Measurements from ENCODE around the gene VIM. TPM values are rescaled to one million over a fixed set of nuclear protein-coding genes. Genes with fewer than 3 reads are reported as not detected.

The VIM gene
- total RNA-seq (1,005 TPM), polyA plus RNA-seq (100 to 1,000 TPM; 430 to 556 (median 487) TPM)

- Mint-ChIP-seq H3K36me3 (peaks cover 20% of the 10 kb centered on the region), H3K27ac (peak within 1 kb of the TSS; percentile 94 to 99 (median 97)), H3K9me3 (peaks cover 0 to 3% (median 0%) of the 10 kb centered on the region in 7 donors), H3K4me1 (peaks cover 23 to 59% (median 47%) of the 10 kb centered on the region in 4 donors), H3K27me3 (peaks cover 14% of the 10 kb centered on the region), H3K4me3 (peak within 1 kb of the TSS; percentile 89 to 98 (median 94))
- H3K27me3 ChIP-seq (ENCODE audit: control insufficient read depth, insufficient read depth, low read length), result no peaks in the 10 kb centered on the region
- H3K4me3 ChIP-seq (ENCODE audit: low read depth, low read length), result peak within 1 kb of the TSS; percentile 97
- peaks cover 22% of the 10 kb centered on the region for H3K36me3 ChIP-seq (ENCODE audit: control insufficient read depth, insufficient read depth, low read length)
- H3K9me3 ChIP-seq (ENCODE audit: control insufficient read depth in 2 of 2, low read length in 2 of 2), result no peaks in the 10 kb centered on the region
- peak within 1 kb of the TSS; percentile 95 for H3K27ac ChIP-seq (ENCODE audit: insufficient read depth, low read length, poor library complexity, severe bottlenecking)
- H3K4me1 ChIP-seq (ENCODE audit: control insufficient read depth, insufficient read depth, low read length, poor library complexity, severe bottlenecking), result peaks cover 70% of the 10 kb centered on the region
- peak; percentile 58 to 61 for ATAC-seq (ENCODE audit: low read depth in 2 of 2)
- DNase-seq, result peak; percentile 80 to 94 (median 82)
Observed at GRCh38 chr10:17228091-17229015, at the start of gene VIM. Gene VIM (plus strand): TSS chr10:17228241. CDS start chr10:17229423, 1,182 bp downstream.

- Mint-ChIP-seq H3K27me3 (no peaks in the 10 kb centered on the region), H3K9me3 (no peaks in the 10 kb centered on the region), H3K4me1 (peaks cover 0 to 19% (median 5%) of the 10 kb centered on the region in 4 donors), H3K27ac (no peak overlapping the region), H3K36me3 (no peaks in the 10 kb centered on the region), H3K4me3 (no peak overlapping the region)
- Histone ChIP-seq H3K4me3 (ENCODE audit: low read depth, low read length) (no peak overlapping the region), H3K4me1 (ENCODE audit: control insufficient read depth, insufficient read depth, low read length, poor library complexity, severe bottlenecking) (no peaks in the 10 kb centered on the region), H3K36me3 (ENCODE audit: control insufficient read depth, insufficient read depth, low read length) (no peaks in the 10 kb centered on the region), H3K9me3 (ENCODE audit: control insufficient read depth in 2 of 2, low read length in 2 of 2) (no peaks in the 10 kb centered on the region), H3K27ac (ENCODE audit: insufficient read depth, low read length, poor library complexity, severe bottlenecking) (no peak overlapping the region), H3K27me3 (ENCODE audit: control insufficient read depth, insufficient read depth, low read length) (no peaks in the 10 kb centered on the region)
- no peak for ATAC-seq (ENCODE audit: low read depth in 2 of 2)
- no peak for DNase-seq
Observed at GRCh38 chr10:17179002-17179401, 49.0 kb upstream of the VIM start.

GRCh38 chr10:17181110-17181509 lies 46.9 kb upstream of the VIM start:
- Mint-ChIP-seq H3K27ac (peak overlapping the region in 1 of 3 donors; percentile 3), H3K36me3 (no peaks in the 10 kb centered on the region)

GRCh38 chr10:17181751-17182150 lies 46.3 kb upstream of the VIM start:
- ATAC-seq (ENCODE audit: low read depth in 2 of 2) (no peak), DNase-seq (no peak)
- Histone ChIP-seq H3K4me3 (ENCODE audit: low read depth, low read length) (no peak overlapping the region), H3K27ac (ENCODE audit: insufficient read depth, low read length, poor library complexity, severe bottlenecking) (no peak overlapping the region), H3K4me1 (ENCODE audit: control insufficient read depth, insufficient read depth, low read length, poor library complexity, severe bottlenecking) (no peaks in the 10 kb centered on the region), H3K9me3 (ENCODE audit: control insufficient read depth in 2 of 2, low read length in 2 of 2) (no peaks in the 10 kb centered on the region), H3K27me3 (ENCODE audit: control insufficient read depth, insufficient read depth, low read length) (no peaks in the 10 kb centered on the region), H3K36me3 (ENCODE audit: control insufficient read depth, insufficient read depth, low read length) (no peaks in the 10 kb centered on the region)
- no peaks in the 10 kb centered on the region for H3K27me3 Mint-ChIP-seq
- H3K36me3 Mint-ChIP-seq, result no peaks in the 10 kb centered on the region
- H3K27ac Mint-ChIP-seq, result no peak overlapping the region
- H3K4me1 Mint-ChIP-seq, result peaks cover 0 to 10% (median 0%) of the 10 kb centered on the region in 4 donors
- H3K4me3 Mint-ChIP-seq, result no peak overlapping the region
- no peaks in the 10 kb centered on the region for H3K9me3 Mint-ChIP-seq

More at GRCh38 chr10:17181110-17181509, 46.9 kb upstream of the VIM start:
- H3K27me3 ChIP-seq (ENCODE audit: control insufficient read depth, insufficient read depth, low read length), result no peaks in the 10 kb centered on the region
- H3K4me3 ChIP-seq (ENCODE audit: low read depth, low read length), result no peak overlapping the region
- peaks cover 0 to 14% (median 1%) of the 10 kb centered on the region in 4 donors for H3K4me1 Mint-ChIP-seq
- no peak overlapping the region for H3K27ac ChIP-seq (ENCODE audit: insufficient read depth, low read length, poor library complexity, severe bottlenecking)
- ATAC-seq (ENCODE audit: low read depth in 2 of 2) (no peak), DNase-seq (no peak)
- H3K4me1 ChIP-seq (ENCODE audit: control insufficient read depth, insufficient read depth, low read length, poor library complexity, severe bottlenecking), result no peaks in the 10 kb centered on the region
- H3K4me3 Mint-ChIP-seq, result no peak overlapping the region
- H3K27me3 Mint-ChIP-seq, result no peaks in the 10 kb centered on the region
- no peaks in the 10 kb centered on the region for H3K9me3 ChIP-seq (ENCODE audit: control insufficient read depth in 2 of 2, low read length in 2 of 2)
- H3K9me3 Mint-ChIP-seq, result no peaks in the 10 kb centered on the region
- no peaks in the 10 kb centered on the region for H3K36me3 ChIP-seq (ENCODE audit: control insufficient read depth, insufficient read depth, low read length)

GRCh38 chr10:17183110-17183509 lies 44.9 kb upstream of the VIM start:
- Mint-ChIP-seq H3K36me3 (no peaks in the 10 kb centered on the region), H3K27ac (no peak overlapping the region), H3K4me3 (no peak overlapping the region), H3K4me1 (peaks cover 0 to 8% (median 0%) of the 10 kb centered on the region in 4 donors), H3K9me3 (no peaks in the 10 kb centered on the region), H3K27me3 (no peaks in the 10 kb centered on the region)
- no peaks in the 10 kb centered on the region for H3K36me3 ChIP-seq (ENCODE audit: control insufficient read depth, insufficient read depth, low read length)
- H3K27ac ChIP-seq (ENCODE audit: insufficient read depth, low read length, poor library complexity, severe bottlenecking), result no peak overlapping the region
- no peak overlapping the region for H3K4me3 ChIP-seq (ENCODE audit: low read depth, low read length)
- H3K27me3 ChIP-seq (ENCODE audit: control insufficient read depth, insufficient read depth, low read length), result no peaks in the 10 kb centered on the region
- no peaks in the 10 kb centered on the region for H3K4me1 ChIP-seq (ENCODE audit: control insufficient read depth, insufficient read depth, low read length, poor library complexity, severe bottlenecking)
- ATAC-seq (ENCODE audit: low read depth in 2 of 2) (no peak), DNase-seq (no peak)
- no peaks in the 10 kb centered on the region for H3K9me3 ChIP-seq (ENCODE audit: control insufficient read depth in 2 of 2, low read length in 2 of 2)

GRCh38 chr10:17185873-17186272 lies 42.2 kb upstream of the VIM start:
- Mint-ChIP-seq H3K9me3 (no peaks in the 10 kb centered on the region), H3K27ac (no peak overlapping the region), H3K27me3 (no peaks in the 10 kb centered on the region), H3K4me1 (peaks cover 4 to 12% (median 5%) of the 10 kb centered on the region in 4 donors), H3K4me3 (no peak overlapping the region), H3K36me3 (no peaks in the 10 kb centered on the region)
- DNase-seq (no peak), ATAC-seq (ENCODE audit: low read depth in 2 of 2) (no peak)
- H3K9me3 ChIP-seq (ENCODE audit: control insufficient read depth in 2 of 2, low read length in 2 of 2), result no peaks in the 10 kb centered on the region
- H3K4me3 ChIP-seq (ENCODE audit: low read depth, low read length), result no peak overlapping the region
- no peaks in the 10 kb centered on the region for H3K4me1 ChIP-seq (ENCODE audit: control insufficient read depth, insufficient read depth, low read length, poor library complexity, severe bottlenecking)
- no peaks in the 10 kb centered on the region for H3K36me3 ChIP-seq (ENCODE audit: control insufficient read depth, insufficient read depth, low read length)
- H3K27me3 ChIP-seq (ENCODE audit: control insufficient read depth, insufficient read depth, low read length), result no peaks in the 10 kb centered on the region
- no peak overlapping the region for H3K27ac ChIP-seq (ENCODE audit: insufficient read depth, low read length, poor library complexity, severe bottlenecking)

- H3K27me3 ChIP-seq (ENCODE audit: control insufficient read depth, insufficient read depth, low read length), result no peaks in the 10 kb centered on the region
- Mint-ChIP-seq H3K4me3 (no peak overlapping the region), H3K36me3 (peaks cover 6% of the 10 kb centered on the region), H3K27ac (no peak overlapping the region), H3K4me1 (peaks cover 5 to 12% (median 8%) of the 10 kb centered on the region in 4 donors), H3K9me3 (no peaks in the 10 kb centered on the region), H3K27me3 (no peaks in the 10 kb centered on the region)
- no peak for DNase-seq
- no peak for ATAC-seq (ENCODE audit: low read depth in 2 of 2)
- H3K36me3 ChIP-seq (ENCODE audit: control insufficient read depth, insufficient read depth, low read length), result no peaks in the 10 kb centered on the region
- H3K4me3 ChIP-seq (ENCODE audit: low read depth, low read length), result no peak overlapping the region
- H3K4me1 ChIP-seq (ENCODE audit: control insufficient read depth, insufficient read depth, low read length, poor library complexity, severe bottlenecking), result no peaks in the 10 kb centered on the region
- H3K9me3 ChIP-seq (ENCODE audit: control insufficient read depth in 2 of 2, low read length in 2 of 2), result no peaks in the 10 kb centered on the region
- no peak overlapping the region for H3K27ac ChIP-seq (ENCODE audit: insufficient read depth, low read length, poor library complexity, severe bottlenecking)
Observed at GRCh38 chr10:17188644-17189172, 39.3 kb upstream of the VIM start.

All from CD4-positive, CD25-positive, alpha-beta regulatory T cell (primary cell).